ENCODE data around the gene QTRT2.

Gene QTRT2
- total RNA-seq = 39.0 to 39.1 reads per million in 2 donors

GRCh38 chr3:114056130-114057010, at the start of gene QTRT2, which contains the start of gene CCDC191:
TSS of gene QTRT2 (plus strand) at chr3:114056737. CDS start at chr3:114065258, 8,521 bp downstream.
TSS of gene CCDC191 (minus strand) at chr3:114056526. CDS start at chr3:114056466, 60 bp downstream.
- peak; percentile 82 to 100 (median 97) for DNase-seq

- no peak for DNase-seq
Observed at GRCh38 chr3:114011059-114011797, 45.3 kb upstream of the QTRT2 start.

GRCh38 chr3:114014211-114014610, 42.3 kb upstream of the QTRT2 start:
- no peak for DNase-seq

GRCh38 chr3:114019486-114019885, 37.1 kb upstream of the QTRT2 start:
- no peak for DNase-seq

GRCh38 chr3:114020907-114021306, 35.6 kb upstream of the QTRT2 start:
- DNase-seq = no peak

- no peak for DNase-seq
Observed at GRCh38 chr3:114022145-114022802, 34.3 kb upstream of the QTRT2 start.

- DNase-seq = no peak
Observed at GRCh38 chr3:114025451-114025850, 31.1 kb upstream of the QTRT2 start.

GRCh38 chr3:114026331-114026730, 30.2 kb upstream of the QTRT2 start:
- no peak for DNase-seq

GRCh38 chr3:114033721-114034120, 22.8 kb upstream of the QTRT2 start:
- no peak for DNase-seq

GRCh38 chr3:114034211-114034610, 22.3 kb upstream of the QTRT2 start:
- DNase-seq = no peak

GRCh38 chr3:114034787-114035545, 21.6 kb upstream of the QTRT2 start:
- DNase-seq = no peak

- no peak for DNase-seq
Observed at GRCh38 chr3:114035896-114036295, 20.6 kb upstream of the QTRT2 start.

- no peak for DNase-seq
Observed at GRCh38 chr3:114043205-114043604, 13.3 kb upstream of the QTRT2 start.

- DNase-seq = no peak
Observed at GRCh38 chr3:114052216-114052615, 4.3 kb upstream of the QTRT2 start.

- DNase-seq = no peak
Observed at GRCh38 chr3:114057011-114057347, 442 bp downstream of the QTRT2 start.

- no peak for DNase-seq
Observed at GRCh38 chr3:114058646-114059045, 2.1 kb downstream of the QTRT2 start.

- DNase-seq = no peak
Observed at GRCh38 chr3:114060906-114061655, 4.5 kb downstream of the QTRT2 start.

GRCh38 chr3:114067804-114068203, 11.3 kb downstream of the QTRT2 start:
- no peak for DNase-seq

- no peak for DNase-seq
Observed at GRCh38 chr3:114068336-114068735, 11.8 kb downstream of the QTRT2 start.

GRCh38 chr3:114071786-114072185, 15.2 kb downstream of the QTRT2 start:
- DNase-seq = no peak

GRCh38 chr3:114076711-114077110, 20.2 kb downstream of the QTRT2 start:
- no peak for DNase-seq

GRCh38 chr3:114078126-114078525, 21.6 kb downstream of the QTRT2 start:
- no peak for DNase-seq

Data from T-helper 2 cell (primary cell).